Measurements from ENCODE around the gene TMEM151B. TPM values are rescaled to one million over a fixed set of nuclear protein-coding genes. Genes with fewer than 3 reads are reported as not detected.
"Not testable (repeated sequence)": the region's sequence is repeated elsewhere in the genome, so short reads cannot be mapped to it uniquely, and the experiment has no call there.

TMEM151B gene
- polyA plus RNA-seq, 1 donor from 2014 or later, result 66.0 TPM

- no peaks in the 10 kb centered on the region for H3F3A ChIP-seq (ENCODE audit: insufficient read depth, low read length, poor library complexity, severe bottlenecking)
- H2AFZ ChIP-seq (ENCODE audit: low read depth, low read length), result peak within 1 kb of the TSS; percentile 83
- no peaks in the 10 kb centered on the region for H3K9me2 ChIP-seq (ENCODE audit: insufficient read depth, low read length)
- peaks cover 7% of the 10 kb centered on the region for H3K36me3 ChIP-seq (ENCODE audit: insufficient read depth, low read length)
- H3K9me3 ChIP-seq (ENCODE audit: low read length), result no peaks in the 10 kb centered on the region
- H3K27me3 ChIP-seq (ENCODE audit: insufficient read depth, low read depth, low read length), result no peaks in the 10 kb centered on the region
- peak within 1 kb of the TSS; percentile 98 for H3K4me3 ChIP-seq (ENCODE audit: low read length)
- peak; percentile 95 for TF ChIP-seq MXI1 (conservative IDR thresholded peaks at IDR 0.05; ENCODE audit: poor library complexity, severe bottlenecking)
- TF ChIP-seq REST (IDR thresholded peaks at IDR 0.05; ENCODE audit: borderline replicate concordance), result peak; percentile 53
- TF ChIP-seq POLR2AphosphoS5 (IDR thresholded peaks at IDR 0.05), result peak; percentile 71
- peak; percentile 23 for TF ChIP-seq EP300 (conservative IDR thresholded peaks at IDR 0.05; ENCODE audit: poor library complexity, severe bottlenecking)
- TF ChIP-seq TAF1 (IDR thresholded peaks at IDR 0.05; ENCODE audit: low read depth), result peak; percentile 81
- peak; percentile 71 for TF ChIP-seq SMC3 (conservative IDR thresholded peaks at IDR 0.05; ENCODE audit: poor library complexity)
- peak; percentile 98 for TF ChIP-seq CTCF (IDR thresholded peaks at IDR 0.05; ENCODE audit: poor library complexity, severe bottlenecking)
- peak; percentile 59 for TF ChIP-seq RAD21 (conservative IDR thresholded peaks at IDR 0.05)
- no peak for TF ChIP-seq EZH2 (IDR thresholded peaks at IDR 0.05; ENCODE audit: borderline replicate concordance, insufficient read depth, low read length, poor library complexity, severe bottlenecking)
- peaks cover 7% of the 10 kb centered on the region for H3K79me2 ChIP-seq (replicated peaks; ENCODE audit: insufficient read depth, low read length)
- H3K4me2 ChIP-seq (ENCODE audit: low read length), result peak within 1 kb of the TSS; percentile 59
- H3K9ac ChIP-seq (ENCODE audit: low read length), result peak within 1 kb of the TSS; percentile 74
- no peaks in the 10 kb centered on the region for H4K20me1 ChIP-seq (ENCODE audit: insufficient read depth)
- peak within 1 kb of the TSS; percentile 47 for H3K27ac ChIP-seq (ENCODE audit: low read length)
Observed at GRCh38 chr6:44312901-44313788, 42.9 kb downstream of the TMEM151B start, which contains the start of gene AARS2. TSS of gene AARS2 (minus strand) at chr6:44313347. CDS start at chr6:44313323, 24 bp downstream.

- H3K9me2 ChIP-seq (ENCODE audit: insufficient read depth, low read length); H3K4me2 ChIP-seq (ENCODE audit: low read length); H3K9ac ChIP-seq (ENCODE audit: low read length); H3K9me3 ChIP-seq (ENCODE audit: low read length); H2AFZ ChIP-seq (ENCODE audit: low read depth, low read length); H3K36me3 ChIP-seq (ENCODE audit: insufficient read depth, low read length); H4K20me1 ChIP-seq (ENCODE audit: insufficient read depth); H3F3A ChIP-seq (ENCODE audit: insufficient read depth, low read length, poor library complexity, severe bottlenecking); H3K79me2 ChIP-seq (replicated peaks; ENCODE audit: insufficient read depth, low read length); H3K27ac ChIP-seq (ENCODE audit: low read length); H3K4me3 ChIP-seq (ENCODE audit: low read length); H3K27me3 ChIP-seq (ENCODE audit: insufficient read depth, low read depth, low read length): not testable (repeated sequence)
Observed at GRCh38 chr6:44314657-44315056, 44.4 kb downstream of the TMEM151B start.
